Measurements from ENCODE around the gene RTN3. TPM values are rescaled to one million over a fixed set of nuclear protein-coding genes. Genes with fewer than 3 reads are reported as not detected.

RTN3 gene
- total RNA-seq, 1 experiment from 2014 or later: 95.0 TPM

DNA sequence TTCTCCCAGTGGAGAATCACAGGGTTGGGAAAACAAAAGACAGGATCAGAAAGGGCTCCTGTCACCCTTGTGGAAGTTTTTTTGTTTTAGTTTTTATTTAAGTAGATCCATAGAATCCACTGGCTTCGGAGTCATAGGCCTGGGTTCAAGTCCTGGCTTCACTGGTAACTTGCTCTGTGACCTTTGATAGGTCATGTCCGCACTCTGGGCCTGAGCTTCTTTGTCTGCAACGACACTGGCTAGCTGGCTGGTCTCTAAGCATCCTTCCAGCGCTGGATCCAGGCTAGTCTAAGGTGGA lies 85.9 kb downstream of the RTN3 start:
- ChIA-PET CTCF (interaction anchor here (1.3 to 2.7 kb wide), 4 partner anchors 11 to 178 kb away, joined by 3 to 20 read pairs (median 7); no protein-coding TSS in a partner anchor), RAD21 (ENCODE audit: low non-redundant PET in 1 of 2, low total read pairs in 2 of 2, uncharacterized antibody in 2 of 2, unreplicated experiment in 2 of 2) (interaction anchor here in 1 of 2 experiments (0.8 kb wide), 1 partner anchor 105 kb away, joined by 3 read pairs; no protein-coding TSS in a partner anchor), POLR2A (no interaction called here)
- peak overlapping the region; percentile 7; the same call in 1 of the 2 replicates for H3K27ac ChIP-seq (ENCODE audit: low read depth, low read length)
- intact Hi-C loops (cut with micrococcal nuclease): loop anchor here (2.0 to 5.0 kb wide), 2 partner anchors 178 to 380 kb away; no protein-coding TSS in a partner anchor
- DNase-seq (ENCODE audit: low read depth, low spot score) (no peak), ATAC-seq (no peak)
- H3K4me3 ChIP-seq (replicated peaks in 1 of 2; ENCODE audit: low read depth in 1 of 2, low read length in 2 of 2): peak overlapping the region; percentile 78 to 88
- peaks cover 14 to 29% of the 10 kb centered on the region in 2 experiments for H3K4me1 ChIP-seq (ENCODE audit: control insufficient read depth in 1 of 2, insufficient read depth in 2 of 2, low read length in 2 of 2)
- TSS peak; percentile 80 for BruUV-seq (replicated peaks)
- H3K9ac ChIP-seq (ENCODE audit: low read length): peak overlapping the region; percentile 72; the same call in 1 of the 2 replicates
- TF ChIP-seq, protein P1, sequence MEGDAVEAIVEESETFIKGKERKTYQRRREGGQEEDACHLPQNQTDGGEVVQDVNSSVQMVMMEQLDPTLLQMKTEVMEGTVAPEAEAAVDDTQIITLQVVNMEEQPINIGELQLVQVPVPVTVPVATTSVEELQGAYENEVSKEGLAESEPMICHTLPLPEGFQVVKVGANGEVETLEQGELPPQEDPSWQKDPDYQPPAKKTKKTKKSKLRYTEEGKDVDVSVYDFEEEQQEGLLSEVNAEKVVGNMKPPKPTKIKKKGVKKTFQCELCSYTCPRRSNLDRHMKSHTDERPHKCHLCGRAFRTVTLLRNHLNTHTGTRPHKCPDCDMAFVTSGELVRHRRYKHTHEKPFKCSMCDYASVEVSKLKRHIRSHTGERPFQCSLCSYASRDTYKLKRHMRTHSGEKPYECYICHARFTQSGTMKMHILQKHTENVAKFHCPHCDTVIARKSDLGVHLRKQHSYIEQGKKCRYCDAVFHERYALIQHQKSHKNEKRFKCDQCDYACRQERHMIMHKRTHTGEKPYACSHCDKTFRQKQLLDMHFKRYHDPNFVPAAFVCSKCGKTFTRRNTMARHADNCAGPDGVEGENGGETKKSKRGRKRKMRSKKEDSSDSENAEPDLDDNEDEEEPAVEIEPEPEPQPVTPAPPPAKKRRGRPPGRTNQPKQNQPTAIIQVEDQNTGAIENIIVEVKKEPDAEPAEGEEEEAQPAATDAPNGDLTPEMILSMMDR (IDR thresholded peaks at IDR 0.05 in 2 of 3, conservative IDR thresholded peaks at IDR 0.05 in 1 of 3; ENCODE audit: borderline replicate concordance in 1 of 3, insufficient read depth in 1 of 3, low read depth in 2 of 3, low read length in 2 of 3): no peak
- TF ChIP-seq, protein P2, sequence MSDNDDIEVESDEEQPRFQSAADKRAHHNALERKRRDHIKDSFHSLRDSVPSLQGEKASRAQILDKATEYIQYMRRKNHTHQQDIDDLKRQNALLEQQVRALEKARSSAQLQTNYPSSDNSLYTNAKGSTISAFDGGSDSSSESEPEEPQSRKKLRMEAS (IDR thresholded peaks at IDR 0.05): 0 out of 2 replicates have a peak, but pooled peaks have one; percentile 5
- H2AFZ ChIP-seq (ENCODE audit: low read depth, low read length, poor library complexity, severe bottlenecking): no peak overlapping the region
- peaks cover 0 to 4% of the 10 kb centered on the region in 2 experiments; a peak in 1 of 4 replicates for H3K36me3 ChIP-seq (ENCODE audit: control insufficient read depth in 1 of 2, insufficient read depth in 2 of 2, low read length in 2 of 2)
- H3K79me2 ChIP-seq (ENCODE audit: insufficient read depth, low read length): peaks cover 21% of the 10 kb centered on the region
- H3K27me3 ChIP-seq (ENCODE audit: insufficient read depth, low read length): no peaks in the 10 kb centered on the region
- peak overlapping the region; percentile 97 for H3K4me2 ChIP-seq (ENCODE audit: low read length)
- H3K9me3 ChIP-seq (ENCODE audit: control insufficient read depth in 1 of 2, insufficient read depth in 1 of 2, low read depth in 1 of 2, low read length in 2 of 2): no peaks in the 10 kb centered on the region
- peaks cover 9% of the 10 kb centered on the region; the same call in 1 of the 2 replicates for H4K20me1 ChIP-seq (ENCODE audit: insufficient read depth)
- no peaks in the 10 kb centered on the region for H3K9me2 ChIP-seq (ENCODE audit: insufficient read depth)

DNA sequence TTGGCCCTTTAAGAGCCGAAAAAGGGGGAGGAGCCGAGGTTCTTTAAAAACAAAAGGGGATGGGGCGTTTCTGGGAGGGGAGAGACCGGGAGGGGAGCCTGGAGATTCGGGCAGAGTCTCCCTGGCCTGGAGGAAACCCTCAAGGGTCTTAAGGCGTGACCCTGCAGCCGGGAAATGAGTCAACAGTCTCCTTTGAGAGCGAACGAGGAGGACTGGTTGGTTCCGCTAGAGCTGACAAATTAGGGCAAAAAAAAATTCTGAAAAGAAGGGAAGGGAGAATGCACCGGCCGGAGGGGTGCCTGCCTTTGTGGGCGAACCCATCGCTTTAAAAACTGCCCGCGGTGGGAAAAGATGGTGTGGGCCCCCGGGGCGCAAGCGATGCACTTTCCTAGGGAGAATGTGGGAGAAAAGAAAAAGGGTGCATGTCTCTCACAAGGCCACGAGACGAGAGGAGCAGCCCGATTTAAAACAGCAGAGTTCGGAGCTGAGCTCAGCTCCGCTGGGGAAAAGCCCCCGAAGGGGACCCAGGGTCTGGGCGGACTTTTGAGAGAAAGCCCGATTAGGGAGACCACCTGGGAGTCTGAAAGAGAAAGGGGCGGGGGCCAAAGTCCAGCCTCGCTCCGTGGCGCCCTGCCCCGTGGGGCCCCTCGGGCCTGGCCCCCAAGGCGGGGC lies 86.4 kb downstream of the RTN3 start:
- intact Hi-C loops (cut with micrococcal nuclease): loop anchor here (2.0 to 5.0 kb wide), 3 partner anchors 69 to 380 kb away; no protein-coding TSS in a partner anchor
- Histone ChIP-seq H3K27me3 (ENCODE audit: insufficient read depth, low read length) (no peaks in the 10 kb centered on the region), H3K9ac (ENCODE audit: low read length) (peak overlapping the region; percentile 72), H3K4me2 (ENCODE audit: low read length) (peak overlapping the region; percentile 97), H4K20me1 (ENCODE audit: insufficient read depth) (peaks cover 9% of the 10 kb centered on the region; the same call in 1 of the 2 replicates), H3K4me3 (replicated peaks in 1 of 2; ENCODE audit: low read depth in 1 of 2, low read length in 2 of 2) (peak overlapping the region; percentile 78 to 88), H2AFZ (ENCODE audit: low read depth, low read length, poor library complexity, severe bottlenecking) (no peak overlapping the region), H3K79me2 (ENCODE audit: insufficient read depth, low read length) (peaks cover 21% of the 10 kb centered on the region), H3K36me3 (ENCODE audit: control insufficient read depth in 1 of 2, insufficient read depth in 2 of 2, low read length in 2 of 2) (peaks cover 0 to 4% of the 10 kb centered on the region in 2 experiments; a peak in 1 of 4 replicates), H3K4me1 (ENCODE audit: control insufficient read depth in 1 of 2, insufficient read depth in 2 of 2, low read length in 2 of 2) (peaks cover 14 to 29% of the 10 kb centered on the region in 2 experiments), H3K9me3 (ENCODE audit: control insufficient read depth in 1 of 2, insufficient read depth in 1 of 2, low read depth in 1 of 2, low read length in 2 of 2) (no peaks in the 10 kb centered on the region), H3K9me2 (ENCODE audit: insufficient read depth) (no peaks in the 10 kb centered on the region), H3K27ac (ENCODE audit: low read depth, low read length) (peak overlapping the region; percentile 90)
- CTCF ChIA-PET: interaction anchor here (0.6 to 2.7 kb wide), 6 partner anchors 11 to 178 kb away, joined by 3 to 20 read pairs (median 4); no protein-coding TSS in a partner anchor
- POLR2A ChIA-PET: no interaction called here
- DNase-seq (ENCODE audit: low read depth, low spot score) (peak; percentile 38), ATAC-seq (peak; percentile 44)
- no TSS peak for BruUV-seq (replicated peaks)
- RAD21 ChIA-PET (ENCODE audit: low non-redundant PET in 1 of 2, low total read pairs in 2 of 2, uncharacterized antibody in 2 of 2, unreplicated experiment in 2 of 2): interaction anchor here in 1 of 2 experiments (0.6 to 0.8 kb wide), 2 partner anchors 75 to 104 kb away, joined by 3 read pairs; no protein-coding TSS in a partner anchor
- TF ChIP-seq, protein P2 (IDR thresholded peaks at IDR 0.05): 0 out of 2 replicates have a peak, but pooled peaks have one; percentile 20
- TF ChIP-seq, protein P3, sequence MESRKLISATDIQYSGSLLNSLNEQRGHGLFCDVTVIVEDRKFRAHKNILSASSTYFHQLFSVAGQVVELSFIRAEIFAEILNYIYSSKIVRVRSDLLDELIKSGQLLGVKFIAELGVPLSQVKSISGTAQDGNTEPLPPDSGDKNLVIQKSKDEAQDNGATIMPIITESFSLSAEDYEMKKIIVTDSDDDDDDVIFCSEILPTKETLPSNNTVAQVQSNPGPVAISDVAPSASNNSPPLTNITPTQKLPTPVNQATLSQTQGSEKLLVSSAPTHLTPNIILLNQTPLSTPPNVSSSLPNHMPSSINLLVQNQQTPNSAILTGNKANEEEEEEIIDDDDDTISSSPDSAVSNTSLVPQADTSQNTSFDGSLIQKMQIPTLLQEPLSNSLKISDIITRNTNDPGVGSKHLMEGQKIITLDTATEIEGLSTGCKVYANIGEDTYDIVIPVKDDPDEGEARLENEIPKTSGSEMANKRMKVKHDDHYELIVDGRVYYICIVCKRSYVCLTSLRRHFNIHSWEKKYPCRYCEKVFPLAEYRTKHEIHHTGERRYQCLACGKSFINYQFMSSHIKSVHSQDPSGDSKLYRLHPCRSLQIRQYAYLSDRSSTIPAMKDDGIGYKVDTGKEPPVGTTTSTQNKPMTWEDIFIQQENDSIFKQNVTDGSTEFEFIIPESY (IDR thresholded peaks at IDR 0.05; ENCODE audit: extremely low read depth, insufficient replicate concordance, low read length): no peak
- TF ChIP-seq CEBPB (IDR thresholded peaks at IDR 0.05; ENCODE audit: low read depth) (no peak), SP1 (IDR thresholded peaks at IDR 0.05; ENCODE audit: low read depth) (peak; percentile 31; the same call in 1 of the 2 replicates), EZH2 (IDR thresholded peaks at IDR 0.05) (no peak)
- TF ChIP-seq, protein P1 (IDR thresholded peaks at IDR 0.05 in 2 of 3, conservative IDR thresholded peaks at IDR 0.05 in 1 of 3; ENCODE audit: borderline replicate concordance in 1 of 3, insufficient read depth in 1 of 3, low read depth in 2 of 3, low read length in 2 of 3): no peak
- TF ChIP-seq, protein P4, sequence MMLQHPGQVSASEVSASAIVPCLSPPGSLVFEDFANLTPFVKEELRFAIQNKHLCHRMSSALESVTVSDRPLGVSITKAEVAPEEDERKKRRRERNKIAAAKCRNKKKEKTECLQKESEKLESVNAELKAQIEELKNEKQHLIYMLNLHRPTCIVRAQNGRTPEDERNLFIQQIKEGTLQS (IDR thresholded peaks at IDR 0.05): no peak
